HG03460 (cell line): ENCODE data around the gene NFAT5.
"Not testable (repeated sequence)": the region's sequence is repeated elsewhere in the genome, so short reads cannot be mapped to it uniquely, and the experiment has no call there.

ENCODE experiments used
- ATAC-seq: cut with Tn5 transposase; IDR thresholded peaks from one replicate; pipeline ENCODE4 v1.9.1; 2021; ENCODE audit not compliant: unreplicated experiment

The NFAT5 gene

DNA sequence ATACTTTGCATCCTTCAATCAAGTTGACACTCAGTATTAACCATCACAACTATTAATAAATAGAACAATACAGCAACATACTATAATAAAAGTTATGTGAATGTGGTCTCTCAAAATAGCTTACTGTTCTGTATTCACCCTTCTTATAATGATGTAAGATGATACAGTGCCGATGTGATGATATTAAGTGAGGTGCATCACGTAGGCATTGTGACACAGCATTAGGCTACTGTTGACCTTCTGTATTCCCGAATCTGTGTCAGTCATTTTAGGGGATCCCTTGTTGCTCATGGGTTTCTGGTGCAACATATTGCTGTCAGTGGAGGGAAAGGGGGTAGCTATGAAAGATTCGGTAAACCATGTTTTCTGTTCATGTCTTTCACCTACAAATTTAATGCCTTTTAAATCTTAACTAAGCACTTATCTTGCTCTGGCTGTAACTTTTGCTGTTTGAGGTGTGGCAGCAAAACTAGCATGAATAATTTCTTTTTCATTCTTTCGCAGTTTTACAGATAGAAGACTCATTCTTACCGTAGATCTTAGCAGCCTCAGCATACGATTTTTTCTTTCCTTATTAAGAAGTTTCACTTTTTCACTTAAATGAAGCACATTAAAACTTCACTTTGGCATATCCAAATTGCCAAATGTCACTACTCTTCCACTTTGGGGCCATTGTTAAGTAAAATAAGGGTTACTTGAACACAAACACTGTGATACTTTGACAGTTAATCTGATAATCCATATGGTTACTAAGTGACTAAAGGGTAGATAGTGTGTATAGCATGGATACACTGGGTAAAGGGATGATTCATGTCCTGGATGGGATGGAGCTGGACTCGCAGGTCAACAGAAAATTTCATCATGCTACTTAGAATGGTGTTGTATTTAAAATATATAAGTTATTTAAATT is 29.6 kb downstream of the NFAT5 start:
- no peak for ATAC-seq

DNA sequence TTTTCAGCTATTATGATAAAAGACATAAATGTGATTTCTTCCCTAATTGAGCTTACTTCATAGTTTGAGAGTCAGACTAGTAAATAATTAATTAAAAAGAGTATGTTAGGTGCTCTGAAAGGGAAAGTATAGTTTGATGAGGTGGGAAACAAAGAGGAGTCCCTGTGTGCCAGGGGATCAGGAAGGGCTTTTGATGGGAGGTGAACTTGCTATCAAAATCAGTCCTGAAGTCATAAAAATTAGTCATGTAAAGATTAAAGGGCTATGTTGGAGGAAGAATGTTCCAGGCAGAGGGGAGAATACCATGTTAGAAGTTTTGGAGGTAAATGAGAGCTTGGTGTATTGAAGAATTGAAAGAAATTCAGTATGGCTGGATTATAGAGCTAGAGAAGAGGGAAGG is 31.0 kb downstream of the NFAT5 start:
- no peak for ATAC-seq

DNA sequence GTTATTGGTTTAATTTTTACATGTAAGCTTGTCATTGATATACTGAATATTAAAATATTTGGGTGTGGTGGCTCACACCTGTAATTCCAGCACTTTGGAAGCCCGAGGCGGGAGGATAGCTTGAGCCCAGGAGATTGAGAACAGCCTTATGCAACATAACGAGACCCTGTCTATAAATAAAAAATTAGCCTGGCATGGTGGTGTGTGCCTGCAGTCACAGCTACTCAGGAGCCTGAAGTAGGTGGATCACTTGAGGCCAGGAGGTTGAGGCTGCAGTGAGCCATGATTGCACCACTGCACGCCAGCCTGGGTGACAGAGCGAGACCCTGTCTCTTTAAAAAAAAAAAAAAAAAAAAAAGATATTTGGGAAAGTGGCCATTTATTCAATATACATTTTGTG is 32.3 kb downstream of the NFAT5 start:
- no peak for ATAC-seq

DNA sequence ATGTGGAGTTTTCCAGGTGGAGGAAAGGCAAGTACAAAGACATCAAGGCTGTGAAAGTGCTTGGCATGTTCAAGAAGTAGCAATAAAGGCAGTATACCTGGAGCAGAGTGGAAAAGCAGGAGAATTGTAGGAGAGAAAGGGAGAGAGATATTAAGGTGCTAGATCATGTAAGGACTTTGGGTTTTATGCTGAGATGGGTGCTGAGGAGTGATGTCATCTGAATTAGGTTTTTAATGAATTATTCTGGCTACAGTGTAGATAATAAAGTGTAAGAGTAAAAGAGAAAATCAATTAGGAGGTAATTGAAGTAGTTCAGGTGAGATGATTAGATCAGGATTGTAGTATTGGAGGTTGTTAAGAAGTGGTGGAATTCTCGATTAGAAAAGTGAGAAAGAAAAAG is 34.0 kb downstream of the NFAT5 start:
- no peak for ATAC-seq

DNA sequence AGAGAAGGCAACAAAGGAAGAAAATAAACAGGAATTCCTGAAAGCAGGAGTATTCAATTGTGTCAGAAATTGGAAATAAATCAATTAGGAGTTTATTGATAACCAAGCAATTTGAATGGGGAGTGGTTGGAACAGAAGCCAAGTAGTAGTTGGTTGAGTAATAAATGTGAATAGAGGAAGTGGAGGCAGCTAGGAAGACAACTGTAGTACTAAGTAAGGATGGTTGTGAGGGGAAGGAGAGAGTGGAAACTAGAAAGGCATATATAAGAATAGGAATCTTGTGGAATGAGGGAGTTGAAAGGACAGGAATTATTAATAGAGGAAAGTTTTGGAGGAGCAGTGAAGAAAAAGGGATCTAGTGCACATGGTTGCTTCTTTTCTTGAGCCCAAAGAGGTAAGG is 34.4 kb downstream of the NFAT5 start:
- ATAC-seq = no peak

GRCh38 chr16:69601250-69601649 is 35.5 kb downstream of the NFAT5 start:
- no peak for ATAC-seq

DNA sequence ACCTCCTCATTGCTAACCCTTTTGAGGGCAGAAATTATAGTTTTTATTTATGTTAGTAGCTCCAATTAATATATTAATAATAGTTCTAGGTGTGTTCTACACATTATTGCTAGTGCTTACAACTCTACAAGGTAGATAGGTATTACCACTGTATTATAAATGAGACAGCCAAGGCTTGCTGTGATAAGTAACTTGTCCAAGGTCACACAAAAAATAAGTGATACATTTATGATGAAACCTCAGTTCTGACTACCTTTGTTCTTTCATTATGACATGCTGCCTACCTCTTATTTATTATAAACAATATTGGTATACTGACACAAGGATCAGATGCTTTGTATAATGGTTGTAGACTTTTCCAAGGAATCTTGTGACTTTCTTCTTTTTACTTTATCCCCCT is 41.2 kb downstream of the NFAT5 start:
- ATAC-seq = no peak

GRCh38 chr16:69607674-69608073 is 41.9 kb downstream of the NFAT5 start:
- no peak for ATAC-seq

- no peak for ATAC-seq
Observed at GRCh38 chr16:69610356-69610755, 44.6 kb downstream of the NFAT5 start.

GRCh38 chr16:69611103-69611640 is 45.4 kb downstream of the NFAT5 start:
- ATAC-seq = no peak

DNA sequence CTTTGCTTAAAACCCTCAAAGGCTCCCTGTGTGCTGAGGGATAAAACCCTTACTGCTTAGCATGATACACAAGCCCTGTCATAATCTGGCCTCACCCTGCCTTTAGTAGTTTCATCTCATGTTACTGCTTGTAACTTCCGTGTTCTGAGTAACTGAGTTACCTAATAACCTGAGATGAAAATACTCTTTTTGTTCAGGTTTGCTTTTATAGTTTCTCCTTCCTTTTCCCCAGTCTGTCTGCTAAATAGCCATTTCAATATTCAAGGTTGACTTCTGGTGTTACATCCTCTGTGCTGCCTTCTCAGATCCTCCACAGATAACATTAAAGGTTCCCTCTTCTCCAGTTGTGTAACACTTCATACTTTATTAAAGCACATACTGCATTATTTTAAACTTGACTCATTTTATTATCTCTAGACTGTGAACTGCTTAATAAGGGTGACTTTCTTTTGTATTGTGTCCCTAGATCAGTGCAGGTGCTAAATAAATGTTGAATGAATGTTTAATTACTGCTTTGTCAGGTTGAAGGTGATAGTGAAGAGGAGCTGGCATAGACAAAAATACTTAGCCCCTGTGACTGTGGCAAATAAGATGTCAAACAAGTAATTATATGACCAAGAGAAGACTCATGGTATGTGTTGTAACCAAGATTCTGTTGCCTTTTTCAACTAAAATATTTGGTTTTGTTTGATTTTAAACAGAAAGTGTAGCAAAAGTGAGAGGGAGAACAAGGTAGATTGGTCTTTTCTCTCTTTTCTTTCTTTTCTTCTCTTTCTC is 47.8 kb downstream of the NFAT5 start:
- peak; percentile 88 for ATAC-seq

DNA sequence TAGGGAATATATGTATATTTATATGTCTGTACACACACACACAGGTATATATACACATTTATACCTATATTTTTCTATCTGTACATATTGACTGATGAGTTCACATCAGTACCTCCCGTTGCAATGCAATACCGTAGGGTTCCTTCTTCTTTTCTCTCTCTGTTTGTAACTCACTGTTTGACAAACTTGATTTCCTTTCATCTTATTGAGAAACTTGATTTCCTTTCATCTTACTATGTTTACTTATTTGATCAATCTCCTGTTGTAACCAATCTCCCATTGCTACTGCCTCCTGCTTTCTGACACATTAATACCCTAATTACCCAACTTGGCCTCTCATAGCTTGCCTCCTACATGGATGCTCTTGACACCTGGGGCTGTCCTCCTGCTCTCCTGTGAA is 49.8 kb downstream of the NFAT5 start:
- ATAC-seq = no peak

DNA sequence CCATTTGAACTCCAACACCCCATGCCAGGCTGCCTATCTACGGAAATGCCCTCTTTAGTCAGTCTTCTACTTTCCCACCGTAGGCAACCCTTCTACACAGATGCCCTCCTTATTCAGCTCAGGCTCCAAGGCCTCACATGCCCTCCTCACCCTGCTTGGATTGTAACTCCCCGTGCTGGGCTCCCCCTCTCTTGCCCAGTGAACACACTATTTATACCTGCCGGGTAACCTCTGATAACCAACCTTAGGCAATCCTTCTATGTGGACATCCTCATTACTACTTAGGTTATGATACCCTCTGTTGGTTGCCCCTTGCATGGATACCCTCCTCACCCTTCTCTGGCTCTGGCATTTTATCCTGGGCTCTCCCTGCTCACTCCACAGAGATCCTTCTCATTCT is 50.3 kb downstream of the NFAT5 start:
- ATAC-seq = no peak

GRCh38 chr16:69618307-69618706 is 52.5 kb downstream of the NFAT5 start:
- ATAC-seq = no peak

DNA sequence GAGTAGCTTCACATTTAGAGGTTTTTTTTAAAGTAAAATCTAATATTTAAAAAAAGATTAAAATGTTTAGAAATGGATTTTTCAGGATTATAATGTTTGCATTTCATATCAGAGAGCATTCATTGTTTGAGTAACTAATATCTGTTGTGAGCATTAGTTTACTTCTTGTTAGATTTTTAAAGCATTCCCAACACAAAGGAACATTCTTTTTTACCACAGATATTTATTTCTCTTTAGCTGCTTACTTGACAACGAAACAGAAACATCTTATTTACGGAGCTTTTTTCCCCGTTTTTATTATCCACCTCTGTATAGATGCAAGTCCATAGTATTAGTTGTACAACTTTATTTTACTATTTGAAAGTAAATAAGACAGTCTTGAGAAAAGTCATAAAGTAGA is 53.0 kb downstream of the NFAT5 start:
- ATAC-seq = no peak

GRCh38 chr16:69619514-69619913 is 53.7 kb downstream of the NFAT5 start:
- no peak for ATAC-seq

- no peak for ATAC-seq
Observed at GRCh38 chr16:69620573-69620972, 54.8 kb downstream of the NFAT5 start.

DNA sequence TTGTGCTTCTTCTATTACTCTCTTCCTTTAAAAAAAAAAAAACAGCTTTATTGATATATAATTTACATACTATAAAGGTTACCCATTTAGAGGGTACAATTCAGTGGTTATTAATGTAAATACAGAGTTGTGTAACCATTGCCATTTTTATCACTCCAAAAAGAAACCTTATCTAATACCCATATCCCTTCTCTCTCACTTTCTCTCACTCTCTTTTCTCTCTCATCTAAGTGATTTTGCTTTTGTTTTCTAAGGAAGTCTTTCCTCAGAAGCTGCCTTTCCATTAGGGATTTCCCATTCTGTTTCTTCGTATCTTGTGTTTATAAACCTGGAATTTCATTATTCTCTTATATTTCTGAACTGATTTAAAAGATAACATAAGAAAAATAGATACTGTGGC is 55.5 kb downstream of the NFAT5 start:
- no peak for ATAC-seq

DNA sequence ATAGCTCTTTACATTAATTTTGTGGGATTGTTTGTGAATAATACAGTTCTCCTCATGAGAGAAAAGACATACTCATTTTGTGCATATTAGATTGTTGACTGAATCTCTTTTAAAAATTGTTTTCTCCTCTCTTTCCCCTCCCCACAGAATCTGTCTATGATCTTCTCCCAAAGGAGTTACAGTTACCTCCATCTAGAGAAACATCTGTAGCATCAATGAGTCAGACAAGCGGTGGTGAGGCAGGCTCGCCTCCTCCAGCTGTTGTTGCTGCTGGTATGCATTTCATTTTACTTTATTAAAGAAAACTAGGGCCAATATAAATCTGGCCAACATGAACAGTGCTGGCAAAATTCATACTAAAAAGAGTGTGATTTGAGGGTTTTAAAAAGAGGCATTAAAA is 60.5 kb downstream of the NFAT5 start:
- ATAC-seq = no peak

DNA sequence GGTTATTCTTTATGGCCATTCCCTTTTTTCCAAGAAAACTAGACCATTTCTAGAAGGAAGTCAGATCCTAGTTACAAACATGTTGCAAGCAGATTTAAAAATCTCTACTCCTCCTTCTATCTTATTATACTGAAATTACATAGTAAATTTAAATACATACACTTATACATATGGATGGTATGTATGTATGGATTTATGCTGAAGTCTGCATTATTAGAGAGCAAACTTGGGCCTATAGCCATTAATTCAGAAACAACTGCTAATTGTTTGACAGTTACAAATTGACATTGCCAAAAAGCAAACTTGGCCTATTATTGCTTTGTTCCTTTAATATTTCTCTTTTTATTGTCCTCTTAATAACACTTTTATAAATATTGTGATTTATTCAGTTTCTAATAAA is 67.1 kb downstream of the NFAT5 start:
- ATAC-seq = no peak

GRCh38 chr16:69633375-69633774 is 67.6 kb downstream of the NFAT5 start:
- no peak for ATAC-seq

GRCh38 chr16:69636563-69637146 is 70.9 kb downstream of the NFAT5 start:
- not testable (repeated sequence) for ATAC-seq
